GM23338 (cell line): ENCODE measurements around the gene MAP3K5. TPM values are rescaled to one million over a fixed set of nuclear protein-coding genes. Genes with fewer than 3 reads are reported as not detected.

Source experiments
- ATAC-seq: fragments of 200-7000 bp; cut with Tn5 transposase; 3 replicates; pipeline ENCODE4 v1.9.1; 2020
- DNase-seq: peaks from one replicate; pipeline ENCODE4 v3.0.0-alpha.2; 2015; ENCODE audit warnings: low spot score
- H2AFZ ChIP-seq: fragments of 200-600 bp; sonication (generic); 2 replicates; pipeline ENCODE4 v1.8.0; 2016; ENCODE audit warnings: antibody characterized with exemption, mild to moderate bottlenecking, moderate library complexity
- H3F3A ChIP-seq: fragments of 200-600 bp; sonication (generic); replicated peaks from 2 replicates; pipeline ENCODE4 v1.8.0; 2017; ENCODE audit warnings: antibody characterized with exemption, mixed run types, low read depth
- H3K27ac ChIP-seq: fragments of 200-600 bp; sonication (generic); 2 replicates; pipeline ENCODE4 v1.6.1; 2016; ENCODE audit warnings: low read depth
- H3K27me3 ChIP-seq: fragments of 200-600 bp; sonication (generic); 2 replicates; pipeline ENCODE4 v1.8.0; 2016; ENCODE audit warnings: mild to moderate bottlenecking, mixed run types, moderate library complexity; ENCODE audit not compliant: insufficient read depth
- H3K36me3 ChIP-seq: fragments of 200-600 bp; sonication (generic); 2 replicates; pipeline ENCODE4 v1.8.0; 2016; ENCODE audit warnings: mild to moderate bottlenecking; ENCODE audit not compliant: insufficient read depth
- H3K4me1 ChIP-seq: fragments of 200-600 bp; sonication (generic); 2 replicates; pipeline ENCODE4 v1.8.0; 2016; ENCODE audit warnings: mild to moderate bottlenecking, moderate library complexity; ENCODE audit not compliant: insufficient read depth
- H3K4me2 ChIP-seq: fragments of 200-600 bp; sonication (generic); 2 replicates; pipeline ENCODE4 v1.7.1; 2017; ENCODE audit warnings: mixed run types
- H3K4me3 ChIP-seq: fragments of 200-600 bp; sonication (generic); 2 replicates; pipeline ENCODE4 v1.6.1; 2016; ENCODE audit warnings: mixed run types
- H3K79me2 ChIP-seq: fragments of 200-600 bp; sonication (generic); replicated peaks from 2 replicates; pipeline ENCODE4 v1.8.0; 2017; ENCODE audit warnings: mild to moderate bottlenecking; ENCODE audit not compliant: insufficient read depth
- H3K9me2 ChIP-seq: fragments of 200-600 bp; sonication (generic); 2 replicates; pipeline ENCODE4 v1.8.0; 2017; ENCODE audit not compliant: insufficient read depth
- H4K20me1 ChIP-seq: fragments of 200-600 bp; sonication (generic); replicated peaks from 2 replicates; pipeline ENCODE4 v1.8.0; 2017; ENCODE audit warnings: mild to moderate bottlenecking; ENCODE audit not compliant: insufficient read depth
- H3K27ac Mint-ChIP-seq: 2 replicates; pipeline ENCODE4 v1.8.0; 2020; ENCODE audit warnings: inconsistent platforms, mild to moderate bottlenecking, moderate library complexity, mixed read lengths
- H3K27me3 Mint-ChIP-seq: 3 replicates; pipeline ENCODE4 v1.8.0; 2022; ENCODE audit warnings: low read depth, mild to moderate bottlenecking, moderate library complexity, mixed read lengths, inconsistent platforms; ENCODE audit not compliant: insufficient read depth, poor library complexity
- H3K36me3 Mint-ChIP-seq: 3 replicates; pipeline ENCODE4 v1.8.0; 2021; ENCODE audit warnings: low read depth, mild to moderate bottlenecking, inconsistent platforms, moderate library complexity, mixed read lengths
- H3K4me1 Mint-ChIP-seq: 3 replicates; pipeline ENCODE4 v1.8.0; 2020; ENCODE audit warnings: mild to moderate bottlenecking, inconsistent platforms, mixed read lengths
- H3K4me3 Mint-ChIP-seq: 3 replicates; pipeline ENCODE4 v1.8.0; 2021; ENCODE audit warnings: moderate library complexity, mild to moderate bottlenecking, inconsistent platforms, mixed read lengths
- H3K9me3 Mint-ChIP-seq: 3 replicates; pipeline ENCODE4 v1.8.0; 2020; ENCODE audit warnings: moderate library complexity, mild to moderate bottlenecking, inconsistent platforms, mixed read lengths
- NANOG ChIP-seq: IDR thresholded peaks from 2 replicates; pipeline ENCODE4 v1.6.1; 2016; ENCODE audit warnings: antibody characterized with exemption, borderline replicate concordance
- ZNF331 ChIP-seq: fragments of 250-450 bp; sonication (Bioruptor Pico); IDR thresholded peaks from 2 replicates; pipeline ENCODE4 v1.5.0; 2020; ENCODE audit warnings: low read depth, mild to moderate bottlenecking, moderate library complexity
- polyA plus RNA-seq: library from polyadenylated mRNA; unstranded; fragments of >200 nt; fragmentation: Nextera tagmentation; extraction: Ambion mirVana; gene quantifications from 2 replicates; pipeline ENCODE4 v1.2.1, GENCODE V29; 2016
- total RNA-seq: library from RNA; depleted of rRNA; stranded (reverse); fragments of >200 nt; shearing (Covaris generic); gene quantifications from 2 replicates; pipeline ENCODE4 v1.2.3, GENCODE V29; 2014
- TF ChIP-seq, protein P1 (sequence below): fragments of 250-450 bp; sonication (Bioruptor Pico); IDR thresholded peaks from 2 replicates; pipeline ENCODE4 v1.5.0; 2020; ENCODE audit warnings: mild to moderate bottlenecking, moderate library complexity
- TF ChIP-seq, protein P2 (sequence below): IDR thresholded peaks from 2 replicates; pipeline ENCODE4 v1.6.1; 2016; ENCODE audit warnings: antibody characterized with exemption
- TF ChIP-seq, protein P3 (sequence below): IDR thresholded peaks from one replicate; pipeline ENCODE4 v1.6.1; 2018; ENCODE audit warnings: antibody characterized with exemption; ENCODE audit not compliant: unreplicated experiment

Gene MAP3K5
- total and polyA plus RNA-seq, 2 experiments from 2014 or later, result 0.76 to 2.8 TPM

DNA sequence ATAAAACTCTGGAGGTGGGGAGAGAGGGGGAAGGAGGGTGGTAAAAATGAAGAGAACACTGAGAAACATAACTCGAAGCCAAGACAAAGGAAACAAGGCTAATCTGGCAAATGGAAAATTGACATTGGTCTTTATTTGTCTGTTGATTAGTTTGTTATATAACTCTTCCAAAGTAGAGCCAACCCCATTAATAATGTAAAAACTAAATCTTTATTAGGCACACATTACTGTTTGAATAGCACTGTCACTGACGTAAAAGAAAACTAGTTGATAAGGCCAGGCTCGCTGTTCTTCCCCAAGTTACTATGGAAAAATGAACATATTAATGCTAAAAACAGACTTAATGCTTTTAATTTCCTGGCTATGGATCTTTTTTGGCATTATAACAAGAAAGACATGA, 110.0 kb downstream of the MAP3K5 start (continued):
- TF ChIP-seq, protein P1, sequence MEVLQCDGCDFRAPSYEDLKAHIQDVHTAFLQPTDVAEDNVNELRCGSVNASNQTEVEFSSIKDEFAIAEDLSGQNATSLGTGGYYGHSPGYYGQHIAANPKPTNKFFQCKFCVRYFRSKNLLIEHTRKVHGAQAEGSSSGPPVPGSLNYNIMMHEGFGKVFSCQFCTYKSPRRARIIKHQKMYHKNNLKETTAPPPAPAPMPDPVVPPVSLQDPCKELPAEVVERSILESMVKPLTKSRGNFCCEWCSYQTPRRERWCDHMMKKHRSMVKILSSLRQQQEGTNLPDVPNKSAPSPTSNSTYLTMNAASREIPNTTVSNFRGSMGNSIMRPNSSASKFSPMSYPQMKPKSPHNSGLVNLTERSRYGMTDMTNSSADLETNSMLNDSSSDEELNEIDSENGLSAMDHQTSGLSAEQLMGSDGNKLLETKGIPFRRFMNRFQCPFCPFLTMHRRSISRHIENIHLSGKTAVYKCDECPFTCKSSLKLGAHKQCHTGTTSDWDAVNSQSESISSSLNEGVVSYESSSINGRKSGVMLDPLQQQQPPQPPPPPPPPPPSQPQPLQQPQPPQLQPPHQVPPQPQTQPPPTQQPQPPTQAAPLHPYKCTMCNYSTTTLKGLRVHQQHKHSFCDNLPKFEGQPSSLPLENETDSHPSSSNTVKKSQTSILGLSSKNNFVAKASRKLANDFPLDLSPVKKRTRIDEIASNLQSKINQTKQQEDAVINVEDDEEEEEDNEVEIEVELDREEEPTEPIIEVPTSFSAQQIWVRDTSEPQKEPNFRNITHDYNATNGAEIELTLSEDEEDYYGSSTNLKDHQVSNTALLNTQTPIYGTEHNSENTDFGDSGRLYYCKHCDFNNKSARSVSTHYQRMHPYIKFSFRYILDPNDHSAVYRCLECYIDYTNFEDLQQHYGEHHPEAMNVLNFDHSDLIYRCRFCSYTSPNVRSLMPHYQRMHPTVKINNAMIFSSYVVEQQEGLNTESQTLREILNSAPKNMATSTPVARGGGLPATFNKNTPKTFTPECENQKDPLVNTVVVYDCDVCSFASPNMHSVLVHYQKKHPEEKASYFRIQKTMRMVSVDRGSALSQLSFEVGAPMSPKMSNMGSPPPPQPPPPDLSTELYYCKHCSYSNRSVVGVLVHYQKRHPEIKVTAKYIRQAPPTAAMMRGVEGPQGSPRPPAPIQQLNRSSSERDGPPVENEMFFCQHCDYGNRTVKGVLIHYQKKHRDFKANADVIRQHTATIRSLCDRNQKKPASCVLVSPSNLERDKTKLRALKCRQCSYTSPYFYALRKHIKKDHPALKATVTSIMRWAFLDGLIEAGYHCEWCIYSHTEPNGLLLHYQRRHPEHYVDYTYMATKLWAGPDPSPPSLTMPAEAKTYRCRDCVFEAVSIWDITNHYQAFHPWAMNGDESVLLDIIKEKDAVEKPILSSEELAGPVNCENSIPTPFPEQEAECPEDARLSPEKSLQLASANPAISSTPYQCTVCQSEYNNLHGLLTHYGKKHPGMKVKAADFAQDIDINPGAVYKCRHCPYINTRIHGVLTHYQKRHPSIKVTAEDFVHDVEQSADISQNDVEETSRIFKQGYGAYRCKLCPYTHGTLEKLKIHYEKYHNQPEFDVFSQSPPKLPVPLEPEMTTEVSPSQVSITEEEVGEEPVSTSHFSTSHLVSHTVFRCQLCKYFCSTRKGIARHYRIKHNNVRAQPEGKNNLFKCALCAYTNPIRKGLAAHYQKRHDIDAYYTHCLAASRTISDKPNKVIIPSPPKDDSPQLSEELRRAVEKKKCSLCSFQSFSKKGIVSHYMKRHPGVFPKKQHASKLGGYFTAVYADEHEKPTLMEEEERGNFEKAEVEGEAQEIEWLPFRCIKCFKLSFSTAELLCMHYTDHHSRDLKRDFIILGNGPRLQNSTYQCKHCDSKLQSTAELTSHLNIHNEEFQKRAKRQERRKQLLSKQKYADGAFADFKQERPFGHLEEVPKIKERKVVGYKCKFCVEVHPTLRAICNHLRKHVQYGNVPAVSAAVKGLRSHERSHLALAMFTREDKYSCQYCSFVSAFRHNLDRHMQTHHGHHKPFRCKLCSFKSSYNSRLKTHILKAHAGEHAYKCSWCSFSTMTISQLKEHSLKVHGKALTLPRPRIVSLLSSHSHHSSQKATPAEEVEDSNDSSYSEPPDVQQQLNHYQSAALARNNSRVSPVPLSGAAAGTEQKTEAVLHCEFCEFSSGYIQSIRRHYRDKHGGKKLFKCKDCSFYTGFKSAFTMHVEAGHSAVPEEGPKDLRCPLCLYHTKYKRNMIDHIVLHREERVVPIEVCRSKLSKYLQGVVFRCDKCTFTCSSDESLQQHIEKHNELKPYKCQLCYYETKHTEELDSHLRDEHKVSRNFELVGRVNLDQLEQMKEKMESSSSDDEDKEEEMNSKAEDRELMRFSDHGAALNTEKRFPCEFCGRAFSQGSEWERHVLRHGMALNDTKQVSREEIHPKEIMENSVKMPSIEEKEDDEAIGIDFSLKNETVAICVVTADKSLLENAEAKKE (CRISPR knock-in tag), result no peak
- TF ChIP-seq, protein P2, sequence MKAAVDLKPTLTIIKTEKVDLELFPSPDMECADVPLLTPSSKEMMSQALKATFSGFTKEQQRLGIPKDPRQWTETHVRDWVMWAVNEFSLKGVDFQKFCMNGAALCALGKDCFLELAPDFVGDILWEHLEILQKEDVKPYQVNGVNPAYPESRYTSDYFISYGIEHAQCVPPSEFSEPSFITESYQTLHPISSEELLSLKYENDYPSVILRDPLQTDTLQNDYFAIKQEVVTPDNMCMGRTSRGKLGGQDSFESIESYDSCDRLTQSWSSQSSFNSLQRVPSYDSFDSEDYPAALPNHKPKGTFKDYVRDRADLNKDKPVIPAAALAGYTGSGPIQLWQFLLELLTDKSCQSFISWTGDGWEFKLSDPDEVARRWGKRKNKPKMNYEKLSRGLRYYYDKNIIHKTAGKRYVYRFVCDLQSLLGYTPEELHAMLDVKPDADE, result no peak
- no peak for TF ChIP-seq ZNF331 (CRISPR knock-in tag)

DNA sequence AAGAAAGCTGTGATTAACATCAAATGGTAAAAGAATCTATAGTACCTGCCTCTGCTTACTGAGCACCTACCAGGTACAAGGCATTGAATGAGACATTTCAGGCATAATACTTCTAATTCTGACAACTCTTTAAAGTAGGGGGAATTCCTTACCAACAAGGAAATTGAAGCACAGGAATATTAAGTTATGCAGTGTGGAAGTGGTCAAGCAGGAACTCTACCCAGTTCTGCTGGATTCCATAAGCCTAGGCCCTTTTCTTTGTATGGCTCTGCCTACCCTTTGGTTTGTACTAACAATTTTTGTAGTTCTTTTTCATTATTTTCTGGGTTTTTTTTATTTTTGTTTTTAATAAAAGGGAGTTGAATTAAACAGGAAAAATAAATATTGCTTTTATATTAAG, 114.5 kb downstream of the MAP3K5 start:
- no peaks in the 10 kb centered on the region for H3K9me3 Mint-ChIP-seq
- no peak for ATAC-seq
- no peak for TF ChIP-seq NANOG
- TF ChIP-seq, protein P3, sequence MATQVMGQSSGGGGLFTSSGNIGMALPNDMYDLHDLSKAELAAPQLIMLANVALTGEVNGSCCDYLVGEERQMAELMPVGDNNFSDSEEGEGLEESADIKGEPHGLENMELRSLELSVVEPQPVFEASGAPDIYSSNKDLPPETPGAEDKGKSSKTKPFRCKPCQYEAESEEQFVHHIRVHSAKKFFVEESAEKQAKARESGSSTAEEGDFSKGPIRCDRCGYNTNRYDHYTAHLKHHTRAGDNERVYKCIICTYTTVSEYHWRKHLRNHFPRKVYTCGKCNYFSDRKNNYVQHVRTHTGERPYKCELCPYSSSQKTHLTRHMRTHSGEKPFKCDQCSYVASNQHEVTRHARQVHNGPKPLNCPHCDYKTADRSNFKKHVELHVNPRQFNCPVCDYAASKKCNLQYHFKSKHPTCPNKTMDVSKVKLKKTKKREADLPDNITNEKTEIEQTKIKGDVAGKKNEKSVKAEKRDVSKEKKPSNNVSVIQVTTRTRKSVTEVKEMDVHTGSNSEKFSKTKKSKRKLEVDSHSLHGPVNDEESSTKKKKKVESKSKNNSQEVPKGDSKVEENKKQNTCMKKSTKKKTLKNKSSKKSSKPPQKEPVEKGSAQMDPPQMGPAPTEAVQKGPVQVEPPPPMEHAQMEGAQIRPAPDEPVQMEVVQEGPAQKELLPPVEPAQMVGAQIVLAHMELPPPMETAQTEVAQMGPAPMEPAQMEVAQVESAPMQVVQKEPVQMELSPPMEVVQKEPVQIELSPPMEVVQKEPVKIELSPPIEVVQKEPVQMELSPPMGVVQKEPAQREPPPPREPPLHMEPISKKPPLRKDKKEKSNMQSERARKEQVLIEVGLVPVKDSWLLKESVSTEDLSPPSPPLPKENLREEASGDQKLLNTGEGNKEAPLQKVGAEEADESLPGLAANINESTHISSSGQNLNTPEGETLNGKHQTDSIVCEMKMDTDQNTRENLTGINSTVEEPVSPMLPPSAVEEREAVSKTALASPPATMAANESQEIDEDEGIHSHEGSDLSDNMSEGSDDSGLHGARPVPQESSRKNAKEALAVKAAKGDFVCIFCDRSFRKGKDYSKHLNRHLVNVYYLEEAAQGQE, result no peak
- Histone ChIP-seq H3F3A (no peaks in the 10 kb centered on the region), H3K27ac (no peak overlapping the region), H3K79me2 (no peaks in the 10 kb centered on the region), H3K9me2 (no peaks in the 10 kb centered on the region), H3K27me3 (no peaks in the 10 kb centered on the region), H3K4me2 (no peak overlapping the region), H3K4me3 (no peak overlapping the region), H3K4me1 (no peaks in the 10 kb centered on the region), H2AFZ (no peak overlapping the region), H3K36me3 (no peaks in the 10 kb centered on the region), H4K20me1 (no peaks in the 10 kb centered on the region)
- H3K36me3 Mint-ChIP-seq, result no peaks in the 10 kb centered on the region
- no peak overlapping the region for H3K27ac Mint-ChIP-seq
- no peak for DNase-seq
- peaks cover 4% of the 10 kb centered on the region for H3K27me3 Mint-ChIP-seq
- no peaks in the 10 kb centered on the region for H3K4me1 Mint-ChIP-seq
- H3K4me3 Mint-ChIP-seq, result no peak overlapping the region
